Measurements from ENCODE around the gene MCOLN1. TPM values are rescaled to one million over a fixed set of nuclear protein-coding genes. Genes with fewer than 3 reads are reported as not detected.

Gene MCOLN1
- total RNA-seq, 1 donor = 8.6 TPM

DNA sequence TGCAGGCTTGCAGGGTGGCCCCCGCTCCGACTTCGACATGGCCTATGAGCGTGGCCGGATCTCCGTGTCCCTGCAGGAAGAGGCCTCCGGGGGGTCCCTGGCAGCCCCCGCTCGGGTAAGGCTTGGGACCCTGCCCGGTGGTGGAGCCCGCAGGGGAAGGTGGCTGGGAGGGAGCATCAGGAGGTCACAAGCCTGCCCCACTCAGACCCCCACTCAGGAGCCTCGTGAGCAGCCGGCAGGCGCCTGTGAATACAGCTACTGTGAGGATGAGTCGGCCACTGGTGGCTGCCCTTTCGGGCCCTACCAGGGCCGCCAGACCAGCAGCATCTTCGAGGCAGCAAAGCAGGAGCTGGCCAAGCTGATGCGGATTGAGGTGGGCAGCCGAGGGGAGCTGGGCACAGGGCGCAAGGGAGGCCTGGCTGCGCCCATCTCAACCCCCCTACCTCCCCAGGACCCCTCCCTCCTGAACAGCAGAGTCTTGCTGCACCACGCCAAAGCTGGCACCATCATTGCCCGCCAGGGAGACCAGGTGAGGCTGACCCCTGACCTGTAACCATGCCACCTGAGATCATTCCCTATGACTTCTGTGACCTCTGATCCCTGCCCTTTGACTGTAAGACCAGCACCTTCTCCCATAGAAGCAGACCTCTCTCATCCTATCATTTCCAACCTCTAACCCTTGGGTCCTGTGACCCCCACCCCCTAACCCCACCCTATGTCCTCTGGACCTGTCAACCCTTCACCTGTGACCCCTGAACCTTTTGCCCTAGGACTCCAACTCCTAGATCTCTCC lies 20.3 kb downstream of the MCOLN1 start:
- no peak for DNase-seq (ENCODE audit: low read depth)
- H3K4me3 ChIP-seq (ENCODE audit: low read depth, low read length) = no peak overlapping the region

DNA sequence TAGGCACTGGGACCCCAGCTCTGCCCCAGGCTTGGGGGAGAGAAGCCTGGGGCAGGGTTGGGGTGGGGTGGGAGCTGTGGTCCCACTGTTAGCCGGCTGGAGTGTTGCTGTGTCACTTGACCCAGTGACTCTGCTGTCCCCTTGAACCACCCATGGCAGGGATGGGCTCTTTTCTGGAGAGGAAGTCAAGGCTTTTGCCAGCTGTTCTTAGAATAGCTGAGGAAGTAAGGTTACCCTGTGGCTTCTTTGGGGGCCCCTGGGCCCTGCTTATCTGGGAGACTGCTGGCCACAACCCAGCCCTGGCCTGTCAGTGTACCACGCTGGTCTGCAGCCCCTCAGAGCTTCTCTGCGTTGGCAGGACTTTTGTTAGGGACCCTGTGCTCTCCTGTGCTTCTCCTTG lies 22.2 kb downstream of the MCOLN1 start:
- no peak for DNase-seq (ENCODE audit: low read depth)
- TF ChIP-seq, protein P1, sequence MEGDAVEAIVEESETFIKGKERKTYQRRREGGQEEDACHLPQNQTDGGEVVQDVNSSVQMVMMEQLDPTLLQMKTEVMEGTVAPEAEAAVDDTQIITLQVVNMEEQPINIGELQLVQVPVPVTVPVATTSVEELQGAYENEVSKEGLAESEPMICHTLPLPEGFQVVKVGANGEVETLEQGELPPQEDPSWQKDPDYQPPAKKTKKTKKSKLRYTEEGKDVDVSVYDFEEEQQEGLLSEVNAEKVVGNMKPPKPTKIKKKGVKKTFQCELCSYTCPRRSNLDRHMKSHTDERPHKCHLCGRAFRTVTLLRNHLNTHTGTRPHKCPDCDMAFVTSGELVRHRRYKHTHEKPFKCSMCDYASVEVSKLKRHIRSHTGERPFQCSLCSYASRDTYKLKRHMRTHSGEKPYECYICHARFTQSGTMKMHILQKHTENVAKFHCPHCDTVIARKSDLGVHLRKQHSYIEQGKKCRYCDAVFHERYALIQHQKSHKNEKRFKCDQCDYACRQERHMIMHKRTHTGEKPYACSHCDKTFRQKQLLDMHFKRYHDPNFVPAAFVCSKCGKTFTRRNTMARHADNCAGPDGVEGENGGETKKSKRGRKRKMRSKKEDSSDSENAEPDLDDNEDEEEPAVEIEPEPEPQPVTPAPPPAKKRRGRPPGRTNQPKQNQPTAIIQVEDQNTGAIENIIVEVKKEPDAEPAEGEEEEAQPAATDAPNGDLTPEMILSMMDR (IDR thresholded peaks at IDR 0.05; ENCODE audit: insufficient read depth, low read depth, low read length) = no peak
- no peak overlapping the region for H3K4me3 ChIP-seq (ENCODE audit: low read depth, low read length)

More for the DNA sequence above, 20.3 kb downstream of the MCOLN1 start:
- TF ChIP-seq, protein P1 (IDR thresholded peaks at IDR 0.05; ENCODE audit: insufficient read depth, low read depth, low read length) = no peak

DNA sequence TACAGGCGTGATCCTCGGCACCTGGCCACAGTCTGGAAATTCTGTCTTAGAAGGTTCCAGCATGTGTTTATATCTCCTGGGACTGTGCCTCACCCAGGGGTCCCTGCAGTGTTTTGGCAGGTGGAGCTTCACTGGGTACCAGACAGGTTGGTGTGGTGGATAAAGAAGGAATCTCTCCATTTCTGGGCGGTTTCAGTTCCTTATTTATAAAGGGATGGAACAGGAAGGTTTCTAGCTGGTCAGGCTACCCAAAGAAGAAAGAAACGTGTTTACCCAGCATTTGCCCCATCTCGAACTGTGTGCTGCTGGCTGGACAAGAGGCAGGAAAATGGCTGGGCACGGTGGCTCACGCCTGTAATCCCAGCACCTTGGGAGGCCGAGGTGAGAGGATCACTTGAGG lies 22.9 kb downstream of the MCOLN1 start:
- TF ChIP-seq, protein P1 (IDR thresholded peaks at IDR 0.05; ENCODE audit: insufficient read depth, low read depth, low read length) = no peak
- no peak for DNase-seq (ENCODE audit: low read depth)
- H3K4me3 ChIP-seq (ENCODE audit: low read depth, low read length) = no peak overlapping the region

DNA sequence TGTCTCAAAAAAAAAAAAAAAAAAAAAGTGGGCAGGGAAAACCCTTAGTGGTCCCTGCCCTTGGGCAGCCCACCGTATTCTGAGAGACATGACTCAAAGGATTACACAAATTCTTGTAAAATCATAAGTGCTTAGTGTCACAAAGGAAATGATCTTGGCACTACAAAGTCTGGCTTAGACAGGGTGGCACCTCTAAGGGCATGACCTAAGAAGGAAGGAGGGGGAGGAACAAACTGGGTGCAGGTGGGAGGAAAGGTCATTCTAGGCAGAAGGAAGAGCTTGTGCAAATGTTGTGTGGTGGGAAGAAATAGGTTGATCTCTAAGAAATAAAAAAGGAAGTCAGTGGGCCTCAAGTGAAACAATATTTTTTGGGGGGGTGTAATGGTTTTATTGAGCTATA lies 23.5 kb downstream of the MCOLN1 start:
- no peak overlapping the region for H3K4me3 ChIP-seq (ENCODE audit: low read depth, low read length)
- DNase-seq (ENCODE audit: low read depth) = no peak
- TF ChIP-seq, protein P1 (IDR thresholded peaks at IDR 0.05; ENCODE audit: insufficient read depth, low read depth, low read length) = no peak

DNA sequence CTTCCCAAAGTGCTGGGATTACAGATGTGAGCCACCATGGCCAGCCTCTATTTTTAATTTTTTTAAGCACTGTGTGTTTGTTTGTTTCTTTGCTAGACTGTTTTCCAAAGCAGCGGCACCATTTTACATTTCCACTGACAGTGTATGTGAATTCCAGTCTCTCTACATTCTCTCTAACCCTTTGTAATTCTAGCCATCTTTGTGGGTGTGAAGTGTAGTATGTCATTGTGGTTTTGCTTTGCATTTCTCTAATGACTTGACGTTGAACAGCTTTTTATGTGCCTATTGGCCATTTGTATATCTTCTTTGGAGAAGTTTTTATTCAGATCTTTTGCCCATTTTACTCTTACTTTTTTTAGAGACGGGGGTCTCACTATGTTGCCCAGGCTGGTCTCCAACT lies 24.7 kb downstream of the MCOLN1 start:
- no peak for DNase-seq (ENCODE audit: low read depth)
- H3K4me3 ChIP-seq (ENCODE audit: low read depth, low read length) = no peak overlapping the region
- TF ChIP-seq, protein P1 (IDR thresholded peaks at IDR 0.05; ENCODE audit: insufficient read depth, low read depth, low read length) = no peak

DNA sequence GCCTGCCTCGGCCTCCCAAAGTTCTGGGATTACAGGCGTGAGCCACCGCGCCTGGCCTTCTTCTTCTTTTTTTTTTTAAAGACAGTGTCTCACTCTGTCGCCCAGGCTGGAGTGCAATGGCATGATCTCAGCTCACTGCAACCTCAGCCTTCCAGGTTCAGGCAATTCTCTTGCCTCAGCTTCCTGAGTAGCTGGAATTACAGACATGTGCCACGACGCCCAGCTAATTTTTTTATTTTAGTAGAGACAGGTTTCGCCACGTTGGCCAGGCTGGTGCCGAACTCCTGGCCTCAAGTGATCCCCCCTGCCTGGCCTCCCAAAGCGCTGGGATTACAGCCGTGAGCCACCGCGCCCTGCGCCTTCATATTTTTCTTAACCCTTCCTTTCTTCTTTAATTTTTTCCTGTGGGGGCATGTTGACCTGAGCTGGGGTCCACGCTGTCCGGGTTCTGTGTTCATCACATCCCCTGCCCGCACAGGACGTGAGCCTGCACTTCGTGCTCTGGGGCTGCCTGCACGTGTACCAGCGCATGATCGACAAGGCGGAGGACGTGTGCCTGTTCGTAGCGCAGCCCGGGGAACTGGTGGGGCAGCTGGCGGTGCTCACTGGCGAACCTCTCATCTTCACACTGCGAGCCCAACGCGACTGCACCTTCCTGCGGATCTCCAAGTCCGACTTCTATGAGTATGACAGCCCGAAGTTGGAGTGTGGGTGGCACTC lies 27.2 kb downstream of the MCOLN1 start:
- no peak for DNase-seq (ENCODE audit: low read depth)
- H3K4me3 ChIP-seq (ENCODE audit: low read depth, low read length) = no peak overlapping the region
- TF ChIP-seq, protein P1 (IDR thresholded peaks at IDR 0.05; ENCODE audit: insufficient read depth, low read depth, low read length) = no peak
